ENCODE results near the gene PPP2R2C.

The PPP2R2C gene

GRCh38 chr4:6445403-6446129 is 26.8 kb downstream of the PPP2R2C start:
- Histone ChIP-seq H3K4me1 (ENCODE audit: control insufficient read depth, insufficient read depth, low read length) (peaks cover 7% of the 10 kb centered on the region), H3K27me3 (ENCODE audit: control insufficient read depth, insufficient read depth, low read length) (no peaks in the 10 kb centered on the region), H3K27ac (ENCODE audit: low read depth, low read length) (no peak overlapping the region), H3K4me3 (ENCODE audit: low read depth, low read length) (no peak overlapping the region), H3K9me3 (ENCODE audit: control insufficient read depth, insufficient read depth, low read length) (no peaks in the 10 kb centered on the region), H3K9ac (ENCODE audit: low read depth, low read length) (no peak overlapping the region), H3K36me3 (ENCODE audit: control insufficient read depth, insufficient read depth, low read length) (no peaks in the 10 kb centered on the region)

GRCh38 chr4:6444582-6444981 is 27.8 kb downstream of the PPP2R2C start:
- no peaks in the 10 kb centered on the region for H3K9me3 ChIP-seq (ENCODE audit: control insufficient read depth, insufficient read depth, low read length)
- no peak overlapping the region for H3K9ac ChIP-seq (ENCODE audit: low read depth, low read length)
- H3K4me3 ChIP-seq (ENCODE audit: low read depth, low read length) = no peak overlapping the region
- no peak overlapping the region for H3K27ac ChIP-seq (ENCODE audit: low read depth, low read length)
- H3K27me3 ChIP-seq (ENCODE audit: control insufficient read depth, insufficient read depth, low read length) = no peaks in the 10 kb centered on the region
- H3K36me3 ChIP-seq (ENCODE audit: control insufficient read depth, insufficient read depth, low read length) = no peaks in the 10 kb centered on the region
- peaks cover 7% of the 10 kb centered on the region for H3K4me1 ChIP-seq (ENCODE audit: control insufficient read depth, insufficient read depth, low read length)

- peaks cover 7% of the 10 kb centered on the region for H3K4me1 ChIP-seq (ENCODE audit: control insufficient read depth, insufficient read depth, low read length)
- H3K36me3 ChIP-seq (ENCODE audit: control insufficient read depth, insufficient read depth, low read length) = no peaks in the 10 kb centered on the region
- H3K4me3 ChIP-seq (ENCODE audit: low read depth, low read length) = no peak overlapping the region
- no peaks in the 10 kb centered on the region for H3K9me3 ChIP-seq (ENCODE audit: control insufficient read depth, insufficient read depth, low read length)
- H3K27ac ChIP-seq (ENCODE audit: low read depth, low read length) = no peak overlapping the region
- no peak overlapping the region for H3K9ac ChIP-seq (ENCODE audit: low read depth, low read length)
- no peaks in the 10 kb centered on the region for H3K27me3 ChIP-seq (ENCODE audit: control insufficient read depth, insufficient read depth, low read length)
These were observed 29.1 kb downstream of the PPP2R2C start for GRCh38 chr4:6443035-6444023.

- H3K9ac ChIP-seq (ENCODE audit: low read depth, low read length) = no peak overlapping the region
- no peaks in the 10 kb centered on the region for H3K27me3 ChIP-seq (ENCODE audit: control insufficient read depth, insufficient read depth, low read length)
These were observed 29.9 kb downstream of the PPP2R2C start for GRCh38 chr4:6442555-6442954.

GRCh38 chr4:6441758-6442157 is 30.7 kb downstream of the PPP2R2C start:
- Histone ChIP-seq H3K4me1 (ENCODE audit: control insufficient read depth, insufficient read depth, low read length) (peaks cover 2% of the 10 kb centered on the region; the same call in 1 of the 2 replicates), H3K27me3 (ENCODE audit: control insufficient read depth, insufficient read depth, low read length) (no peaks in the 10 kb centered on the region), H3K9ac (ENCODE audit: low read depth, low read length) (no peak overlapping the region), H3K9me3 (ENCODE audit: control insufficient read depth, insufficient read depth, low read length) (no peaks in the 10 kb centered on the region), H3K36me3 (ENCODE audit: control insufficient read depth, insufficient read depth, low read length) (no peaks in the 10 kb centered on the region), H3K27ac (ENCODE audit: low read depth, low read length) (no peak overlapping the region), H3K4me3 (ENCODE audit: low read depth, low read length) (no peak overlapping the region)

More at GRCh38 chr4:6442555-6442954, 29.9 kb downstream of the PPP2R2C start:
- no peak overlapping the region for H3K27ac ChIP-seq (ENCODE audit: low read depth, low read length)
- no peaks in the 10 kb centered on the region for H3K9me3 ChIP-seq (ENCODE audit: control insufficient read depth, insufficient read depth, low read length)
- H3K4me1 ChIP-seq (ENCODE audit: control insufficient read depth, insufficient read depth, low read length) = peaks cover 7% of the 10 kb centered on the region
- H3K36me3 ChIP-seq (ENCODE audit: control insufficient read depth, insufficient read depth, low read length) = no peaks in the 10 kb centered on the region
- H3K4me3 ChIP-seq (ENCODE audit: low read depth, low read length) = no peak overlapping the region

GRCh38 chr4:6441202-6441582 is 31.2 kb downstream of the PPP2R2C start:
- H3K27ac ChIP-seq (ENCODE audit: low read depth, low read length) = no peak overlapping the region
- H3K4me3 ChIP-seq (ENCODE audit: low read depth, low read length) = no peak overlapping the region
- H3K9ac ChIP-seq (ENCODE audit: low read depth, low read length) = no peak overlapping the region
- no peaks in the 10 kb centered on the region for H3K36me3 ChIP-seq (ENCODE audit: control insufficient read depth, insufficient read depth, low read length)
- no peaks in the 10 kb centered on the region for H3K9me3 ChIP-seq (ENCODE audit: control insufficient read depth, insufficient read depth, low read length)
- no peaks in the 10 kb centered on the region for H3K27me3 ChIP-seq (ENCODE audit: control insufficient read depth, insufficient read depth, low read length)
- H3K4me1 ChIP-seq (ENCODE audit: control insufficient read depth, insufficient read depth, low read length) = no peaks in the 10 kb centered on the region

GRCh38 chr4:6440506-6441201 is 31.8 kb downstream of the PPP2R2C start:
- Histone ChIP-seq H3K4me3 (ENCODE audit: low read depth, low read length) (no peak overlapping the region), H3K27ac (ENCODE audit: low read depth, low read length) (no peak overlapping the region), H3K36me3 (ENCODE audit: control insufficient read depth, insufficient read depth, low read length) (no peaks in the 10 kb centered on the region), H3K9me3 (ENCODE audit: control insufficient read depth, insufficient read depth, low read length) (no peaks in the 10 kb centered on the region), H3K27me3 (ENCODE audit: control insufficient read depth, insufficient read depth, low read length) (no peaks in the 10 kb centered on the region), H3K4me1 (ENCODE audit: control insufficient read depth, insufficient read depth, low read length) (no peaks in the 10 kb centered on the region), H3K9ac (ENCODE audit: low read depth, low read length) (no peak overlapping the region)

GRCh38 chr4:6439120-6439762 is 33.2 kb downstream of the PPP2R2C start:
- Histone ChIP-seq H3K4me1 (ENCODE audit: control insufficient read depth, insufficient read depth, low read length) (no peaks in the 10 kb centered on the region), H3K36me3 (ENCODE audit: control insufficient read depth, insufficient read depth, low read length) (no peaks in the 10 kb centered on the region), H3K9ac (ENCODE audit: low read depth, low read length) (no peak overlapping the region), H3K27ac (ENCODE audit: low read depth, low read length) (no peak overlapping the region), H3K4me3 (ENCODE audit: low read depth, low read length) (no peak overlapping the region), H3K9me3 (ENCODE audit: control insufficient read depth, insufficient read depth, low read length) (peaks cover 3% of the 10 kb centered on the region; the same call in 1 of the 2 replicates), H3K27me3 (ENCODE audit: control insufficient read depth, insufficient read depth, low read length) (no peaks in the 10 kb centered on the region)

GRCh38 chr4:6437826-6438238 is 34.6 kb downstream of the PPP2R2C start:
- no peaks in the 10 kb centered on the region for H3K4me1 ChIP-seq (ENCODE audit: control insufficient read depth, insufficient read depth, low read length)
- H3K27ac ChIP-seq (ENCODE audit: low read depth, low read length) = no peak overlapping the region
- H3K36me3 ChIP-seq (ENCODE audit: control insufficient read depth, insufficient read depth, low read length) = no peaks in the 10 kb centered on the region
- H3K9ac ChIP-seq (ENCODE audit: low read depth, low read length) = no peak overlapping the region
- no peaks in the 10 kb centered on the region for H3K27me3 ChIP-seq (ENCODE audit: control insufficient read depth, insufficient read depth, low read length)
- no peak overlapping the region for H3K4me3 ChIP-seq (ENCODE audit: low read depth, low read length)
- peaks cover 3% of the 10 kb centered on the region; the same call in 1 of the 2 replicates for H3K9me3 ChIP-seq (ENCODE audit: control insufficient read depth, insufficient read depth, low read length)

- Histone ChIP-seq H3K9ac (ENCODE audit: low read depth, low read length) (no peak overlapping the region), H3K4me3 (ENCODE audit: low read depth, low read length) (no peak overlapping the region), H3K27me3 (ENCODE audit: control insufficient read depth, insufficient read depth, low read length) (no peaks in the 10 kb centered on the region), H3K36me3 (ENCODE audit: control insufficient read depth, insufficient read depth, low read length) (no peaks in the 10 kb centered on the region), H3K27ac (ENCODE audit: low read depth, low read length) (no peak overlapping the region), H3K4me1 (ENCODE audit: control insufficient read depth, insufficient read depth, low read length) (no peaks in the 10 kb centered on the region), H3K9me3 (ENCODE audit: control insufficient read depth, insufficient read depth, low read length) (peaks cover 3% of the 10 kb centered on the region; the same call in 1 of the 2 replicates)
These were observed 37.4 kb downstream of the PPP2R2C start for GRCh38 chr4:6435010-6435409.

Measured in HUES48 (cell line).